HepG2 (cell line): Measurements from ENCODE around the gene RTCA. TPM values are rescaled to one million over a fixed set of nuclear protein-coding genes. Genes with fewer than 3 reads are reported as not detected.
A peak's percentile ranks its signal among the peaks of the same experiment; 100 is the strongest.

Experiments
- CENPX ChIP-seq: sonication (generic); formaldehyde crosslinking; IDR thresholded peaks from 2 replicates; pipeline ENCODE4 v1.9.0; 2021; ENCODE audit warnings: mild to moderate bottlenecking, missing genetic modification reagents, moderate library complexity
- DDIT3 ChIP-seq: sonication (generic); formaldehyde crosslinking; IDR thresholded peaks from 2 replicates; pipeline ENCODE4 v1.4.0; 2020; ENCODE audit warnings: mild to moderate bottlenecking, missing genetic modification reagents
- E2F2 ChIP-seq: sonication (generic); formaldehyde crosslinking; IDR thresholded peaks from 2 replicates; pipeline ENCODE4 v1.4.0; 2020; ENCODE audit warnings: missing genetic modification reagents, borderline replicate concordance
- FOSL1 ChIP-seq: sonication (generic); formaldehyde crosslinking; IDR thresholded peaks from 2 replicates; pipeline ENCODE4 v1.9.0; 2021; ENCODE audit warnings: missing genetic modification reagents, borderline replicate concordance
- GLI4 ChIP-seq: sonication (generic); formaldehyde crosslinking; IDR thresholded peaks from 2 replicates; pipeline ENCODE4 v1.5.1; 2020; ENCODE audit warnings: missing genetic modification reagents, mild to moderate bottlenecking, moderate library complexity, borderline replicate concordance
- IKZF4 ChIP-seq: sonication (generic); formaldehyde crosslinking; IDR thresholded peaks from 2 replicates; pipeline ENCODE4 v1.5.1; 2020; ENCODE audit warnings: borderline replicate concordance, mild to moderate bottlenecking, low read depth, missing genetic modification reagents; ENCODE audit errors: not compliant biosample characterization
- KLF12 ChIP-seq: sonication (generic); formaldehyde crosslinking; IDR thresholded peaks from 2 replicates; pipeline ENCODE4 v1.4.0; 2020; ENCODE audit warnings: missing genetic modification reagents, borderline replicate concordance
- NPAS2 ChIP-seq: sonication (generic); formaldehyde crosslinking; IDR thresholded peaks from 2 replicates; pipeline ENCODE4 v1.8.0; 2022; ENCODE audit warnings: mild to moderate bottlenecking, missing genetic modification reagents, borderline replicate concordance
- NR2C2 ChIP-seq: sonication (generic); formaldehyde crosslinking; IDR thresholded peaks from 2 replicates; pipeline ENCODE4 v1.4.0; 2020; ENCODE audit warnings: missing genetic modification reagents, mild to moderate bottlenecking, moderate library complexity, borderline replicate concordance
- PAWR ChIP-seq: sonication (generic); formaldehyde crosslinking; IDR thresholded peaks from 2 replicates; pipeline ENCODE4 v1.4.0; 2020; ENCODE audit warnings: missing genetic modification reagents, mild to moderate bottlenecking, borderline replicate concordance
- SMARCE1 ChIP-seq: fragments of 450-650 bp; IDR thresholded peaks from 2 replicates; pipeline ENCODE4 v1.6.1; 2017; ENCODE audit warnings: borderline replicate concordance
- USF2 ChIP-seq, 2 experiments: sonication (generic) in 1 of 2; formaldehyde crosslinking in 1 of 2; IDR thresholded peaks; 2 replicates each; pipeline versions ENCODE4 v1.5.1 to v1.6.1; 2011 to 2020; ENCODE audit warnings: borderline replicate concordance in 1 of 2, low read depth in 1 of 2, low read length in 1 of 2, mild to moderate bottlenecking in 1 of 2, missing genetic modification reagents in 1 of 2, moderate library complexity in 1 of 2
- ZBED4 ChIP-seq: sonication (generic); formaldehyde crosslinking; IDR thresholded peaks from 2 replicates; pipeline ENCODE4 v1.4.0; 2020; ENCODE audit warnings: missing genetic modification reagents, borderline replicate concordance
- ZMAT5 ChIP-seq: sonication (generic); formaldehyde crosslinking; IDR thresholded peaks from 2 replicates; pipeline ENCODE4 v1.5.0; 2020; ENCODE audit warnings: mild to moderate bottlenecking, low read depth, missing genetic modification reagents, borderline replicate concordance
- ZNF24 ChIP-seq: fragments of 450-650 bp; IDR thresholded peaks from 2 replicates; pipeline ENCODE4 v1.6.1; 2017; ENCODE audit warnings: antibody characterized with exemption, mild to moderate bottlenecking
- ZNF569 ChIP-seq: sonication (generic); formaldehyde crosslinking; IDR thresholded peaks from 2 replicates; pipeline ENCODE4 v1.5.0; 2020; ENCODE audit warnings: mild to moderate bottlenecking, missing genetic modification reagents, moderate library complexity, borderline replicate concordance
- polyA plus RNA-seq, 8 experiments: library from polyadenylated mRNA; depleted of rRNA in 3 of 8; stranded (reverse) in 7 of 8; unstranded in 1 of 8; fragments of >200 nt; fragmentation: Illumina TruSeq in 4 of 8; extraction: Trizol in 4 of 8; gene quantifications; 2 replicates each; pipeline versions ENCODE4 v1.2.1 to v1.2.3, GENCODE V29; 2011 to 2016; ENCODE audit warnings: low read depth in 4 of 8, missing spikeins in 1 of 8, mixed read lengths in 1 of 8; ENCODE audit not compliant: insufficient read depth in 1 of 8
- total RNA-seq, 5 experiments: library from RNA; depleted of rRNA; stranded (reverse); fragments of >200 nt; fragmentation: Illumina TruSeq; extraction: Trizol; gene quantifications; 2 replicates each; pipeline ENCODE4 v1.2.3, GENCODE V29; 2016; ENCODE audit warnings: low read depth in 1 of 5
- TF ChIP-seq, protein P1 (sequence below): IDR thresholded peaks from 2 replicates; pipeline ENCODE4 v1.6.1; 2016; ENCODE audit warnings: low read depth, control low read depth

RTCA gene
- total and polyA plus RNA-seq, 2 of the 13 experiments (the other 11 are each of a cell fraction or from before 2014, with no cell fraction given): 22.7 to 31.0 TPM

GRCh38 chr1:100265931-100266740 lies at the start of gene RTCA (continued):
- no peak for TF ChIP-seq E2F2 (CRISPR knock-in tag)
- no peak for TF ChIP-seq ZNF569 (CRISPR knock-in tag)
- TF ChIP-seq PAWR (CRISPR knock-in tag): no peak
- no peak for TF ChIP-seq USF2 (IDR thresholded peaks at IDR 0.05; ENCODE audit: low read depth, low read length)
- TF ChIP-seq USF2 (CRISPR knock-in tag; IDR thresholded peaks at IDR 0.05; ENCODE audit: borderline replicate concordance): no peak
- no peak for TF ChIP-seq NR2C2 (CRISPR knock-in tag)
- TF ChIP-seq, protein P1, sequence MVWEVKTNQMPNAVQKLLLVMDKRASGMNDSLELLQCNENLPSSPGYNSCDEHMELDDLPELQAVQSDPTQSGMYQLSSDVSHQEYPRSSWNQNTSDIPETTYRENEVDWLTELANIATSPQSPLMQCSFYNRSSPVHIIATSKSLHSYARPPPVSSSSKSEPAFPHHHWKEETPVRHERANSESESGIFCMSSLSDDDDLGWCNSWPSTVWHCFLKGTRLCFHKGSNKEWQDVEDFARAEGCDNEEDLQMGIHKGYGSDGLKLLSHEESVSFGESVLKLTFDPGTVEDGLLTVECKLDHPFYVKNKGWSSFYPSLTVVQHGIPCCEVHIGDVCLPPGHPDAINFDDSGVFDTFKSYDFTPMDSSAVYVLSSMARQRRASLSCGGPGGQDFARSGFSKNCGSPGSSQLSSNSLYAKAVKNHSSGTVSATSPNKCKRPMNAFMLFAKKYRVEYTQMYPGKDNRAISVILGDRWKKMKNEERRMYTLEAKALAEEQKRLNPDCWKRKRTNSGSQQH (CRISPR knock-in tag): 0 out of 2 replicates have a peak, but pooled peaks have one; percentile 58
- TF ChIP-seq SMARCE1: no peak
- no peak for TF ChIP-seq IKZF4
- TF ChIP-seq FOSL1 (CRISPR knock-in tag): no peak
- 0 out of 2 replicates have a peak, but pooled peaks have one; percentile 69 for TF ChIP-seq KLF12
- no peak for TF ChIP-seq CENPX (CRISPR knock-in tag)
- no peak for TF ChIP-seq DDIT3 (CRISPR knock-in tag)
- peak; percentile 21; the same call in 1 of the 2 replicates for TF ChIP-seq GLI4
- no peak for TF ChIP-seq ZNF24
- TF ChIP-seq ZMAT5 (CRISPR knock-in tag): no peak
- peak; percentile 29; the same call in 1 of the 2 replicates for TF ChIP-seq ZBED4 (CRISPR knock-in tag)
- TF ChIP-seq NPAS2 (CRISPR knock-in tag): no peak
